HG03442 (cell line): ENCODE measurements around the gene PADI3.

Experiments used
- ATAC-seq: cut with Tn5 transposase; IDR thresholded peaks from one replicate; pipeline ENCODE4 v1.9.1; 2021; ENCODE audit warnings: mild to moderate bottlenecking, moderate library complexity; ENCODE audit not compliant: unreplicated experiment

The PADI3 gene

DNA sequence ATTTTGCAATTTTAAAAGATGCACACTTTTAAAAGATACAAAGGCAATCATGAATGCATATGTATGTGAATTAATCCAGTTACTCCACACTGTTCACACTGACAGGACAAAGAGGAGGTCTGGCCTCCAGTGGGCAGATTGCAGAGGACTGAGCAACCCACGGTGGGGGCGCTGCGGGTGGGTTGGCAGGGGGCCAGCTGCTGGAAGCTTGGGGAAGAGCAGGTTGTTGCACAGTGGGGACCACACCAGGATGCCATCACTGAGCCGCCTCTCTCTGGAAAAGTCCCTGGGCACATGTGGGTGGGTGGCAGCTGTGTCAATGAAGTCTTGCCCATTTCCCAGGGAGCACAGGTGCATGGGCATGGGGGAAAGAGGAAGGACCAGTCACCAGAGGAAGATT lies 46.4 kb downstream of the PADI3 start:
- ATAC-seq: no peak

DNA sequence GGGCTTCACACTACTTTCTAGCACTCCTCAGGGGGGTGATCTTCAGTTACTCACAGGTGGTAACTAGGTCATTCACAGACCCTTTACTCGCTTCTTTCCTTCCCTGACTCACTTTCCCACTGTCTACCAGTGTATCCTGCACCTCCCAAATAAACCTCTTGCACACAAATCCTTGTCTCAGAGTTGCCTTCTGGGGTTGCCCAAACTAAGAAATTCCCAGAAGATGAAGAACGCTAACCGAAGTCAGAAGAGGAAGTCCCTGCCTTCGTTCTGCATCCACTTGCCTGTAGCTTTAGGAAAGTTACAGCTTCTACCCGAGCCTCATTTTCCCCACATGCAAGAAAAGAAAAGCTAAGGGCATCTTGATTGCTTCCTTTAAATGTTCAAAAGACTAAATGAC lies 47.2 kb downstream of the PADI3 start:
- no peak for ATAC-seq

DNA sequence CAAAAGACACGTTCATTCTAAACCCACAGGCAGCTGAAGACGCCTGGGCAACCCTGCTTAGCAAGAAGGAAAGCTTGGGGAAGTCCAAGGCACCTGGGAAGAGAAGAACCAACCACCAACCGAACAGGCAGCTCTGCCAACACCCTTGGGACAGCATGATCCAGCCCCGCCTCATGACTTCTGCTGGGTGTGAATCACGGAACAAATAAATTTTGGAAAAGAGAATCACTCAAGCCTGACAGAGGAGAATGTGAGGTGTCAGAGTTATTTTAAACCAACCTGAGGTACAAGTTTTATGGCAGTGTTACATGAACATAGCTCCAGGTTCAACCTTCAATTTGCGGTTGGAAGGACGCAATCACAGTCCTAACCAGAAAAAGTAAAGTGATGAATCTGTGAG lies 49.1 kb downstream of the PADI3 start:
- no peak for ATAC-seq

DNA sequence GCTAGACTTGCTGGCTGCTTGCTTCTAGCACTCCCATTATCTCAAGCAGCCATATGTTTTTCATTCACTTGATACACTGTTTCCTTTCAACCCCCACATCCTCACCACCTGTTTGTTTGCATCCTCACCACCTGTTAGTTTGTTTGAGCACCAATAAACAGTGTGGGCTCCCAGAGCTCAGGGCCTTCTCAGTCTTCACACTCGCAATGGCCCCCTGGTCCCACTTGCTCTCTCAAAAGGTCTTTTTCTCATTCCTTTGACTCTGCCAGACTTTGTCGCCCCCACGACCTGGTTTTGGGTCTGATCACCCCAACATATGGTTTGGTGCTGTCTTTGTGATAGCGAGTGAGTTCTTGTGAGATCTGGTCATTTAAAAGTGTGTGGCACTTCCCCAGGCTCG lies 52.9 kb downstream of the PADI3 start:
- ATAC-seq: no peak

DNA sequence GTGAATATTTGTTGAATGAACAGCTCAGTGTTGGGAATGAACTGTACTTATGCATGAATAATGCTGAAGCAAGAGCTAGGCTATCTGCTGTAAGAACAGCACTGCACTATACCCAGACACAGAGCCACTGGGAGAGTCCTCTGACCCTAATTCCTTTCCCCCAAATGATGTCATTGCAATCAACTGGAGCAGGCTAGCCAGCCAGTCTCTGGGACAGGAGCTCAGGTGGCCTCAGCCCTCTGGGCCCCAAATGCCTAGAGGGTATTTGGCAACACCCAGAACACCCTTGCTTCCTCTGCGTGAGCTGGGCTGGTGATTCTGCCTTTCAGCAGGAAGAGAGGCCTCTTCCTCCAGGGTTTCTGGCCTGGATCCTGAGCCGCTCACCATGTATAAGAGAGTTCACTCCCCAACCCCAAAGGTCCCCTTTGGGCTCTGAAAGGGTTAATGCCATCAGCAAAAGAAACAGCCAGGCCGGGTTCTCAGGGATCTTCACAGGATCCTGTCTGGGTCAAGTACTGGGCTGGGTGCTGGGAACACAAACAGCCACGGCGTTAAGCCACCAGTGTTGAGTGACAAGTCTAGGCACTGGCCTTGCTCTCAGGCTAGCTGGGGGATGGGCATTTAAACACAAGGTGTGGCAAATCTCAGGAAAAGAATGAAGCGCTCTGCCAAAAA lies 55.4 kb downstream of the PADI3 start:
- ATAC-seq: no peak

DNA sequence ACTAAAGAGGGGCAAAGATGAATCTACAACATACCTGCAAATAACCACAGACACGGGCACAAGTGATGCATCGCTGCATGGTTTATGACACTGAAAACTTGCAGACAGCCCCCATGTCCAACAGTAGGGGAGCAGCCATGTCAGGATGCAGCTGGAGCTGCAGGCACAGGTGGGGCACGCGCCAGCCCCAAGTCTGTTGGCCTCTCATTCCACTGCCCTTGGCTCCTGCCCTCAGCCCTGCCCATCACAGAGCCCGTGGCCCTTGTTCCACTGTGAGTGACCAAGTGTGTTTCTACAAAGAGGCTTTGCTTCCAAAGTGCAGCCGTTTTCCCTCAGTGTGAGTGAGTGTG lies 55.9 kb downstream of the PADI3 start:
- ATAC-seq: no peak

DNA sequence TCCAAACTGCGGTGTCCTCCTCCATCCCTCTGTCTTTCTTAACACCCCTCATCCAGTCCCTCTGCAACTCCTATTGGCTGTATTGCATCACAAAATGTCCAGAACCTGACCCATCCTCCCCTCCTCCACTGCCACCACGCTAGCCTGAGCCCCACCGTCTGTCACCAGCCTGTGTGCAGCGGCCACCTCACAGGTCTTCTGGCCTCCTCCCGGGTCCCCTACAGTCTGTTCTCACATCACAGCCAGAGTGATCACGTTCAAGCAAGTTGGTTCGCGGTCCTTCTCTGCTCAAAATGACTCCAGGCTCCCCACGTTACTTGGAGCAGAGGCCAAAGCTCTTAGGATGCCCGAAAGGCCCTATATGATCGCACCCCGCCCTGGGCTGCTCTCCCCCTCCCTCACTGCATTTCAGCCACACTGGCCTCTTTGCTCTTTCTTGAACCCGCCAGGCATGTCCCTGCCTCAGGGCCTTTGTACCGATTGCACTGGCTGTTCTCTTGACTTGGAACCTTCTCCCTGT lies 56.7 kb downstream of the PADI3 start:
- no peak for ATAC-seq

DNA sequence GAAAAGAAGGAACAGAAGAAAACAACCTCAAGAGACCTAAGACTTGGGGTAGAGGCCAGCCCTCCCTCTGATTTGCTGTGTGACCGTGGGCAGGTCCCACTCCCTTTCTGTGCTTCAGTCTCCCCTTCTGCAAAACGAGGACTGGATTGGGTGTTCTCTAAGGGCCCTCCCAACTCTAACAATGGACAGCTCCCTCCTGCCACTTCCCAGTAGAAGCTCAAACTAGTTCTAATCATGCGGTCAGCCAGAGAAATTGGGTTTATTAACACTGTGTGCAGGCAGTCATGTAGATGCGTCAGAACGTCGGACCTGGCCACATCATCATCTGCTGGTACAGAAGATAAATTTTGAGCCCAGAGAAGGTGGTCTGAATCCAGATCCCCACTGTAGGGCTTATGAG lies 57.5 kb downstream of the PADI3 start:
- no peak for ATAC-seq

DNA sequence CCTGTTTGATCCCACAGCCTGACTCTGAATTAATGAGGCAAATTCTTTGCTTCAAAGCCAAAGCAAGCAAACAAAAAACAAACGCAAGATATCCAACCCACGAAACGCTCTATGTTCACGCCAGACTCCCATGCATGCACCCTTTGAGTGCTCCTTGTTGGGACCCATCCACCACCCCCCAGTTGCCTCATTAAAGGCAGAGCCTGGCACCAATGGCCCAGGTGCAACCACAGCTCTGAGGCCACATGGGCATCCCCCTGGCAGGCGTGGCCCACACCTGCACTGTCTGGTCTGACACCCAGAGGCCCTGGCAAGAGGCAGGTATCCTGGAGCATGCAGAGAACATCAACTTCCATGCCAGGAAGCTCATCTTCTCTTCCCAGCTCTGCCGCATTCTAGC lies 58.0 kb downstream of the PADI3 start:
- ATAC-seq: no peak

DNA sequence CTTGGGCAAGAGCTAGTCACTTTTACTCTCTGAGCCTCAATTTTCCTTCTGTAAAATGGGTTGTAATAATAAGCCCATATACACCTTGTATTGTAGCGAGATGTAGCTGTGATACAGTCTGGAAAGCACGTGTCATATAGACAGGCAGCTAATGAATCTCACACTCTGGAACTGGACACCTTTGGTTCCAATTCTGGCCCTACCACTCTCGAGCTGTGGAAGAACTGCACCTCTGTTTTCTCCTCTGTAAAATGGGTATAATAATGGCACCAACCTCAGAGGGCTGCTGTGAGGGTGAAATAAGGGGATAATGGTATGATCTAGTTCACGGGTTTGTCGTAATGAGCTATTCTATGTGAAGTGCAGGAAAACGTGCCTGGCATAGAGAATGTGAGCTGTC lies 58.4 kb downstream of the PADI3 start:
- no peak for ATAC-seq

DNA sequence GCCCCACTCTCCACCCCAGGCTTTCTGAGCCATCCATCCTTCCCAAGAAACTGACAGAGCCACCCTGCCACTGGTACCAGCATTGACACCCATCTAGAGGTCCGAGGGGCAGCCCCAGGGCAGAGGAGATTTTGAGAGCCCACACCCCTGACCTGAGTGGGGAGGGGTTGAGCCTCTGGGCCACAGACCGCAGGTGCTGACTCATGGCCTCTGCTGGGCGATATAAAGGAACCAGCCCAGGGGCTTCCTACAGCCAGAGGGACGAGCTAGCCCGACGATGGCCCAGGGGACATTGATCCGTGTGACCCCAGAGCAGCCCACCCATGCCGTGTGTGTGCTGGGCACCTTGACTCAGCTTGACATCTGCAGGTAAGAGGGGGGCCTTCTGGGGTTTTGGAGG lies 59.0 kb downstream of the PADI3 start, which contains the start of gene PADI4:
Gene PADI4 (plus strand): TSS at position 252 of the 400 bp plus-strand sequence. CDS start 26 bp downstream, at position 278.
- no peak for ATAC-seq

DNA sequence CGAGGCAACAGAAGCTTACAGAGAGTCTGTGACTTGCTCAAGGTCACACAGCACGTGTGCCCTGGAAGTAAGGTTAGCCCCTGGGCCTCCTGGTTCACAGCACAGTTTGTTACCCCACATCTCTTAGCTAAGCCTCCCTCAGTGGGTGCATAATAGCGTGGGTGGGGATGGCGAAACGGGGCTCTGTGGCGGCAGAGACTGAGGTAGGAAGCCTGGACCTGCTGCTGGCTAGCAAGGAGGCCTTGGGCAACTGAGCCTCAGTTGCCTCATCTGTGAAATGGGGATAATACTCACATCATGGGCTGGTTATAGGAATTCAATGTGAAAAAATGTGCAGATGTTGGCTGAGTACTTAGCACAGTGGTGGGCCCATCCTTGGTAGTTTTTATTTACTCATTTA lies 59.7 kb downstream of the PADI3 start:
- ATAC-seq: no peak

DNA sequence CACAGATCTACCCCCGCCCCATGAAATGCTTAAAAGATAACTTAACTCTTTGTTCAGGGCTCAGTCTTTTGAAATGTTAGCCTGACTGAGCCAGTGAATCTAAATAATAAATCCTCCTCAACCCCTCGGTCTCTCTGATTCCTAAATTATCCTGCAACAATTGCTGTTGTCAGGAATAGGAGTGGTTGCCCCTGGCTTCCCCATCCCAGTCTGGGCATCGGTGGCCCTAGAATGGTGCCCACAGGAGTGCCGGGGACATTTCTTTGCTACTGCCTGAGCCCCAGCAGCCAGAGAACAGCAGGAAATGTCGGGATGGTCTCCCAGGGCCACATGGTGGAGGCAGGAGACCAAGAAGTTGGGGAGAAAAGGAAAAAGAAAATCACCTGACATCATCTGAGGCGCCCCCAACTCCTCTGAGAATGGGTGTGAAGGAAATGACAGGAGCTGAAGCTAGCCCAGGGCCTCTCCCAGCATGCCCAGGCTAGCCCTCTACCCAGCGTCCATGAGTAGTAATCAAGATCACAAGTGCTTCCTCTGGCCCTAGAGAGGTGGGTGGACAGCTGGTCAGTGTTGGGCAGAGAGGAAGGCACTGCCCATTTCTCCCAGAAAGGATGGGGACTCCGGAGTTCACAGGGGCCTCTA lies 60.6 kb downstream of the PADI3 start:
- ATAC-seq: no peak

DNA sequence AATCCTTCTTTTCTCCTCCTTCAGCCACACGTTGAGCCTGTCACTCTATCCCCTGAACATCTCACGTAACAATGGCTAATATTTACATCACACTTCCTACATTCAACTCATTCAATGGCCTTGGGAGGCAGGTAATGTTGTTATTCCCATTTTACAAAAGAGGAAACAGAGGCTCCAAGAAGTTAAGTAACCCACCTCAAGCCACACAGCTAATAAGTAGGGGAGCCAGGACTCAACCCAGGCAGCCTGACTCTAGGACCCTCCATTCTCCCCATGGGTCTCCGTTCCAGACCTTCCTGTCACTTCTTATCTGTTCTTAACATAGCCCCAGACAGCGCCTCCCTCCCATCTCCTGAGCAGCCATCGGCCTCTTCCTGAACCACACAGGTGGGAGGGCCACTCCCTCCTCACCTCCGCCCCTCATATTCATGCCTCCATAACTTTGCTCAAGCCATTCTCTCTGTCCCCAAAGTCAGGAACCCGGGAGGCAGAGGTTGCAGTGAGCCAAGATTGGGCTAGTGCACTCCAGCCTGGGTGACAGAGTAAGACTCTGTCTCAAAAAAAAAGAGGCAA lies 61.3 kb downstream of the PADI3 start:
- ATAC-seq: no peak

DNA sequence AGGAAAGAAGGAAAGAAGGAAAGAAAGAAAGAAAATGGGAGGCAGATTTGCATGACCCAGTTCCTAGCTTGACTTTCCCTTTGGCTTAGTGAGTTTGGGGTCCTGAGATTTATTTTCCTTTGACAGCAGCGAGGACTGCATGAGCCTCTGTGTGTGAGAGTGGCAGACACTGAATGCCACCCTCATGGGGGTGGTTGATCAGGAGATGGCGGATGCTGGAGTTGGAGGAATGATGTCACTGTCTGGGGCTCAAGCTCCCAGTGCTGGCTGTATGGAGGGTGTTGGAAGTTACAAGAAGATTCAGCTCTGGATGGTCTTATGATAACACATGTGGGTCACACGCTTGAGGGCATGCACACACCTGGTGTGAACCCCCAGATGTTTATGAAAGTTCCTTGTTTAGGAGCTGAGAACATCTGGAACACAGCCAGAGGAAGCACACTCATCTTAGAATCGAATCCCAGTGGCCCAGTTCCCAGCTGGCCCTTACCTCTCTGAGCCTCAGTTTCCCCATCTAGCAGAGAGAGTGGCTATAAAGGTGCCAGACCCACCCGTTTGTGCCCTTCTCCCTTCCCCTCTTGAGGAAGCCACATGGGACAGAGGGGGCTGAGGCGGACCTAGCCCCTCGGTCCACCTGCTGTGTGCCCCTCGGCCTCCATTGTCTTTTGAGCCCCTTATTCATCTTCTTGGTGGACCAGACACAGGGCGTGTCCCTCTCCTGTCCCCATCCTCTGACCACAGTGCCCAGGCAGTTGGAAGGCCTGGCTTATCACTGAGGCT lies 64.8 kb downstream of the PADI3 start:
- no peak for ATAC-seq

DNA sequence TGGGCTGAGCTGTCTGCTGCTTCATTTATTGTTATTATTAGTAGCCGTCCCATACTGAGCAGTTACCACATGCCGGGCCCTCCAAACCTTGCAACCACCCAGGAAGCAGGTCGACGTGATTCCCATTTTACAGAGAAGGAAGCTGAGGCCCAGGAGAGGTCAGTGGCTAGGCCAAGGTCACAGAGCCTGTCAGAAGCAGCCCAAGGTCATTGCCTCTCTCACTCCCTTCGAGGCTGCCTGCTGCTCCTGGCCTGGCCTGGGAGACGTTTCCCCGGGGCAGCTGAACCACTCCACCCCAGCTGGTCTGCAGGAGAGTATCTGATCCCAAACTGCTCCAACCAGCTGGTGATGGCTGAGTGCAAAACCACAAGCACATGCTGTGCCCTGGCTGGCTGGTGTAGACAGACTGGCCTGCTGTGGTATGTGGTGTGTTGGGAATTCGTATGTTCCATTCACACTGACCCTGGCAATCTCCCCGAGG lies 65.6 kb downstream of the PADI3 start:
- ATAC-seq: no peak

DNA sequence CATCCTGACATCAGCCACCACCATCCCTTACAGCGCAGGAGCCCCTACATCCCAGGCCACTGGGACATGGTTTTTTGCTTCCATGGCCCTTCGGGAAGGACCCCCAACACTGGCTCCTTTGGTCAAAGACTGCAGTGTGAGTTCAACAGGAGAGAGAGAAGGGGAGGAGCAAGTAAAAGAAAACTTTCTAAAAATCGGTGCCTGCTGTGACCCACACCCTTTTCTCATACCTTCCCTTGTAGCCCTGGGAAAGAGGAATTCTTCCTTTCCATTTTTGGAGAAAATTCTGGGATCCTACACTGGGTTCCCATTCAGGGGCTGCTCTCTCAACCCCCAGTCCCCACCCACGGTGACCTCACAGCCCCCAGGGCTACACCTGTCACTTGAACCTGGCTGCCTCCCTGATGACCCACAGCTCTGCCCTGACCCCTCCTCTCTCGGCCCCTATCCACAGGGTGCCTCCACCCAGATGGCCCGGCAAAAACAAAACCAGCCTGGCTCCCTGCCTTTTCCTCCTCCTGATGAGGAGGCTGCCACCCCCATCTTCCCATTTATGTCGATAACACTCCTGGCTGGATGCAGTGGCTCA lies 66.7 kb downstream of the PADI3 start:
- ATAC-seq: no peak

DNA sequence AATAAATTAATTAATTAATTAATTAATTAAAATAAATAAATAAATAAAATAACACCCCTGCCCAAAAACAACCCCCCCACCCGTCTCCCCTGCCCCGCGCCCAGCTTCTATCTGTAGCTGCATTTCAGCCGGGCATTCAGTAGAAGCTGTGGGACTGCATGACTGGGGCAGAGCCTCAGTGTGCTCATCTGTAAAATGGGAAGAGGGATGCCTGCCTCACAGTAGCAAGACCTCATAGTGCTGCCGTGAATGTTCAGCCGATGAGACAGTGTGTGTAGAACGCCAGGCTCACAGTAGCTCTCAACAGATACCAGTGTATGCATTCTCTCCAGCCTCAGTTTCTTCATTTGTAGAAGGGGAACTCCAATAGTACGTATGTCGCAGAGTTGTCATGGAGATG lies 67.8 kb downstream of the PADI3 start:
- ATAC-seq: no peak

DNA sequence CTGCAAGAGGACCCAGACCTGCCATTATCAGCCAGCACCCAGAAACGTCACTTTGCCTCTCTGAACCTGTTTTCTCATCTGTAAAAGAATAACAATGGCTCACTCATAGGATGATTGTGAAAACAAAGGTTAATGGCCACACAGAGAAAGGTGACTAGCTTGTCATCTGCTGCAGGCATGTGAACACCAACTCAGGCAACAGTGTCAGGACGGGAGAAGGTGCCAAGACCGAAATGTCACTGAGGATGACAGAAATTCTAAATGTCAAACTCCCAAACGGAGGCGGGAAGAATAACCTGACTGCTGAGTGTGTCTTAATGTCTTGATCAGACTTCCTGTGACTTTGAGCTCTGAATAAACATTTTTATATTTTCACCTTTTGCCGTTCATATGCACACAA lies 69.4 kb downstream of the PADI3 start:
- no peak for ATAC-seq

DNA sequence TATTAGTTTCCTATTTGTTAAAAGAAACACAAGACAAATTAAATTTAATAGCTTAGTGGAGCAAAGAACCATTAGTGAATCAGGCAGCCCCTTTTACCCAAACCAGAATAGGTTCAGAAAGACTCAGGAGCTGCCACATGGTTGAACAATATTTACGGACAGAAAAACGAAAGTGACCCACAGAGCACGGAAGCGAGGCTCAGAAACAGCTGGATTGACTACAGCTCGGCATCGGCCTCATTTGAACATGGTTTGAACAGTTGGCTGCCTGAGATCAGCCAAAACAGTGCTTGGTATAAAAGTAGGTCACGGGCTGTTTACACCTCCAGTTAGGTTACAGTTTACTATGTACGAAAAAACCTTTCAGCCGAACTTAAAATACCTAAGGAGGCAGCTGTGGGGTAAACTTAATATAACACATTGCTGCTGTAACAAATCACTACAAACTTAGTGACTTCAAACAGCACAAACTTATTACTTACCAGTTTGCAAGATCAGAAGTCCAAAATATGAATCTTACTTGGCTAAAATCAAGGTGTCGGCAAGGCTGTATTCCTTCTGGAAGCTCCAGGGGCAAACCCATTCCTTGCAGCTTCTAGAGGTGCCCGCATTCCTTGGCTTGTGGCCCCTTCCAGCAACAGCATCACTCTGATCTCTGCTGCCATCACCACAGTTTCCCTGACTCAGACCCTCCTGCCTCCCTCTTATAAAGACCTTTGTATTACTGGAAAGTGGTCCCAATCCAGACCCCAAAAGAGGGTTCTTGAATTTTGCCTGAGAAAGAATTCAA lies 70.9 kb downstream of the PADI3 start:
- ATAC-seq: no peak
